Osteocyte (in vitro differentiated cells): ENCODE results near the gene COL2A1. TPM values are rescaled to one million over a fixed set of nuclear protein-coding genes. Genes with fewer than 3 reads are reported as not detected.
A peak's percentile ranks its signal among the peaks of the same experiment; 100 is the strongest.

Experiments
- DNase-seq: peaks from one replicate; pipeline ENCODE4 v3.0.0; 2021; ENCODE audit warnings: mixed read lengths; ENCODE audit not compliant: unreplicated experiment; ENCODE audit errors: extremely low spot score
- H3K27ac Mint-ChIP-seq: one replicate; pipeline ENCODE4 v1.8.0; 2021; ENCODE audit warnings: mild to moderate bottlenecking, mixed read lengths; ENCODE audit not compliant: unreplicated experiment
- H3K27me3 Mint-ChIP-seq: one replicate; pipeline ENCODE4 v1.8.0; 2021; ENCODE audit warnings: mixed read lengths; ENCODE audit not compliant: unreplicated experiment
- H3K36me3 Mint-ChIP-seq: one replicate; pipeline ENCODE4 v1.8.0; 2021; ENCODE audit warnings: mixed read lengths; ENCODE audit not compliant: unreplicated experiment
- H3K4me1 Mint-ChIP-seq: one replicate; pipeline ENCODE4 v1.8.0; 2021; ENCODE audit warnings: mixed read lengths; ENCODE audit not compliant: unreplicated experiment
- H3K4me3 Mint-ChIP-seq: one replicate; pipeline ENCODE4 v1.8.0; 2021; ENCODE audit warnings: mild to moderate bottlenecking, moderate library complexity, mixed read lengths; ENCODE audit not compliant: unreplicated experiment
- H3K9me3 Mint-ChIP-seq: one replicate; pipeline ENCODE4 v1.8.0; 2021; ENCODE audit warnings: mixed read lengths; ENCODE audit not compliant: unreplicated experiment
- total RNA-seq: library from RNA; stranded (reverse); gene quantifications from 2 replicates; pipeline ENCODE4 v1.2.1, GENCODE V29; 2021
- TF ChIP-seq, protein P1 (sequence below): fragments of 200-600 bp; sonication (generic); IDR thresholded peaks from 2 replicates; pipeline ENCODE4 v1.5.0; 2021; ENCODE audit warnings: antibody characterized with exemption, mild to moderate bottlenecking, moderate library complexity

The COL2A1 gene
- total RNA-seq, 1 donor from 2014 or later = 0.70 TPM

DNA sequence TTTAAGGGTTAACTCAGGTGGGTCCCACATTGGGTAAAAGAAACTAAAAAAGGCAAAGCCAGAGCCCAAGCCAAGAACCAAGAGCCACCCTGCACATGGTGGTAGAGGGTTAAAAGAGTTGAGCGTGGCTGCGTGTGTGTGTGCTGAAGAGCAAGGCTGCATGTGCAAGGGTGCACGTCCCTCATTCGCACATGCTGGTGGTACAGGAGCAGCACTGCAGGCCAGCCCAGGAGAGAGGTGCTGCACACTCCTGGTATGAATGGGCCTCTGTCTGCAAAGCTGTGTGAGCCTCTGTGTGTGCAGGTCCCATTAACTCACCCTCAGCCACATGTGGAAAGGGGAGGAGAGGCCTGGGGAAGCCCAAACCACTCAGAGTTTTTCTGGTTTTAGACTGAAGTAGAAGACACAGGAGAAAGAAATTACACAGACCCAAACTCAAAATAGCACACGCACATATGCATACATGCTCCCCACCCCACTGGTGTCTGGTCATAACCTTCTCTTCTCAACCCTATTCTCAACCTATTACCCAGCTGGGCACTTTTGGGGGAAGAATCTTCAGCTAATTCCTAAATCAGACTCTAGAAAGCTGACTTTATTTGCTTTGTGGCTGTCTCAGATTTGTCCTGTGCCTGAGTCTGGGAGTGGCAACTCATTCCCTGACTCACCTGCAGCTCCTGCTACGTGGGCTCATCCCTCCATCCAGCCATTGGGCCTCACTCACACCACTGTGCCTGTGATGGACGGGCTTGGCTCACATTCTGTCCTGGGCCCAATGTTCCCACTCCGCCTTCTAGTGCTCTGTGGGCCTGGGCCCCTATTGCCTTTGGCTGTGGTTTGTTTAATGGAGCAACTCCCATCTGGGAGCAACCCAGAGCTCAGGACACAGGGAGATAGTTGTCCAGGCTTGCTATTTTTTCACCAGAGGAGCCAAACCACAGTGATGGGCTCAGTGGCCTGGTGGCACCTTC, 30.8 kb upstream of the COL2A1 start:
- H3K36me3 Mint-ChIP-seq = no peaks in the 10 kb centered on the region
- peaks cover 15% of the 10 kb centered on the region for H3K4me1 Mint-ChIP-seq
- H3K27ac Mint-ChIP-seq = no peak overlapping the region

DNA sequence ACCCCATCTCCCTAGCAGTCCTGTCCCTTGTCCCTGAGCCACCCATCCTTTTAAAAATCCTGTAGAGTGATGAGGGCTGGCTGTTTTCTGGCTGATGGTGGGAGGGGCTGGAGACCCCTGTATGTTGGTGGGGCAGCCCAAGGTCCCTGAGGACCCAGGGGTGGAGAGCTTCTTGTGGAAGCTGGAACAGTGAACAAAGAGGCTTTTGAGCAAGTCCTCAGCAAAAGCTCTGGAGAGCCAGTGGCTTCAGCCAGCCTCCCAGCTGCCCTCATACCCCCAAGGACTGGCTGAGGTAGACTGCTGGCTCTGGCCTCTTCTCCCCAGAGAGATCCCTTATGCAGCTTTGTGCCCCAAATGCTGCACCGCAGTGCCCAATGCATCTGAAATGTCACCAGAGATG, 29.2 kb upstream of the COL2A1 start:
- Mint-ChIP-seq H3K27ac (no peak overlapping the region), H3K4me3 (no peak overlapping the region), H3K36me3 (no peaks in the 10 kb centered on the region), H3K27me3 (no peaks in the 10 kb centered on the region), H3K4me1 (peaks cover 20% of the 10 kb centered on the region), H3K9me3 (no peaks in the 10 kb centered on the region)
- DNase-seq = no peak
- TF ChIP-seq, protein P1, sequence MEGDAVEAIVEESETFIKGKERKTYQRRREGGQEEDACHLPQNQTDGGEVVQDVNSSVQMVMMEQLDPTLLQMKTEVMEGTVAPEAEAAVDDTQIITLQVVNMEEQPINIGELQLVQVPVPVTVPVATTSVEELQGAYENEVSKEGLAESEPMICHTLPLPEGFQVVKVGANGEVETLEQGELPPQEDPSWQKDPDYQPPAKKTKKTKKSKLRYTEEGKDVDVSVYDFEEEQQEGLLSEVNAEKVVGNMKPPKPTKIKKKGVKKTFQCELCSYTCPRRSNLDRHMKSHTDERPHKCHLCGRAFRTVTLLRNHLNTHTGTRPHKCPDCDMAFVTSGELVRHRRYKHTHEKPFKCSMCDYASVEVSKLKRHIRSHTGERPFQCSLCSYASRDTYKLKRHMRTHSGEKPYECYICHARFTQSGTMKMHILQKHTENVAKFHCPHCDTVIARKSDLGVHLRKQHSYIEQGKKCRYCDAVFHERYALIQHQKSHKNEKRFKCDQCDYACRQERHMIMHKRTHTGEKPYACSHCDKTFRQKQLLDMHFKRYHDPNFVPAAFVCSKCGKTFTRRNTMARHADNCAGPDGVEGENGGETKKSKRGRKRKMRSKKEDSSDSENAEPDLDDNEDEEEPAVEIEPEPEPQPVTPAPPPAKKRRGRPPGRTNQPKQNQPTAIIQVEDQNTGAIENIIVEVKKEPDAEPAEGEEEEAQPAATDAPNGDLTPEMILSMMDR = no peak

More for the DNA sequence above, 30.8 kb upstream of the COL2A1 start:
- H3K27me3 Mint-ChIP-seq = no peaks in the 10 kb centered on the region
- no peak overlapping the region for H3K4me3 Mint-ChIP-seq
- TF ChIP-seq, protein P1 = no peak
- DNase-seq = peak; percentile 81
- no peaks in the 10 kb centered on the region for H3K9me3 Mint-ChIP-seq

DNA sequence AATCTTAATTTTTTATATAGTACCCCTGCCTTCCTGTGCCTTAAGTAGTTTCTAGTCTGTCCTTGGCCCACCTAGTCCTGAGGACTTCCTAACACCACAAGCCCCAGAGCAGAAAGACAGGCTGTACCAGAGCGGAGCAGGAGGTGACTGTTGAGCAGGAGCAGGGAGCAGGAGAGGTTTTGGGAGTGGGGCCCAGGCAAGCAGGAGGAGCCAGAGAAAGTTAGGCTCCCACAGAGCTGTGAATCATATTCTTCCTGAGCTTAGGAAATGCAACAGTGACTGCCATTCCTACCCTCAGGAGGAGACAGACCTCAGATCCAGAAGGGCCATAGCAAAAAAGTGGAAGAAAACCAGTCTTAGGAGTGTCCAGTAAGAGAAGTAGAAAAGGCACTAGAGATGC, 28.3 kb upstream of the COL2A1 start:
- no peak for DNase-seq
- H3K36me3 Mint-ChIP-seq = no peaks in the 10 kb centered on the region
- no peaks in the 10 kb centered on the region for H3K9me3 Mint-ChIP-seq
- no peak overlapping the region for H3K27ac Mint-ChIP-seq
- TF ChIP-seq, protein P1 = no peak
- H3K4me1 Mint-ChIP-seq = peaks cover 12% of the 10 kb centered on the region
- no peaks in the 10 kb centered on the region for H3K27me3 Mint-ChIP-seq
- H3K4me3 Mint-ChIP-seq = no peak overlapping the region

DNA sequence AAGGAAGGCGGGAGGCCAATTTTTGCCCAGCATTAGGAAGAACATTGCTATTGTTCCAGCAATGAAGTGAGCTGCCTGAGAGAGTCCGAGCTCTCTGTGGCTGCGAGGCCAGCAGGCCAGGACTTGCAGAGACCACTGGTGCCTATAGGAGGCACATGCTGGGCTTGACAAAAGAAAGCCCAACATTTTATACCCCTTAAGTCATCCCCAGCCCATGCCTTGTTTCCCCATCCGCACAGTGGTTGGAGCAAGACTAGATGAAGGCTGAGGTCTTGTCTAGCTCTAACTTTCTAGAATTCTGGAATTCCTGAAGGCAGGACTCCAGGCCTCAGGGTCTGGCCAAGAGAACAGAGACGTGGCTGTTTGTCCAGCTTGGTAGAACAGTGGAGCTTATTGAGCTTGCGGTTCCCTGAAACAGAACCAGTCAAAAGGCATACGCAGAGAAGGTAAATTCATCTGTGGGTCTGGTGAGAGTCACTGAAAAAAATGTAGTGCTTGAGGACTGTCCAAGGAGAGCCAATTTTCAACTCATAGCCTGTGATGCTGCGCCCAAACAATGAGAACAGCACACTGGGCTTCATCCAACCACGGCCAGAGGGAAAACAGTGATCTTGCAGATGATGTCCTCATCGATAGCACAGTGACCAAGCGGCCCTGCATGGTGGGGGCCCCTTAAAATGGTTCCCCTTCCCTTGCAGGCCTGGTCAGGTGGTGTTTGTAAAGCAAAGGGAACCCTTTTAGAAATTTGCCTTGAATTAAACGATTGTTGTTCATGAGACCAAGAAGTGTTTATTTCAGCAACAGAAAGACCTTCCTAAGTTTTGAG, 27.1 kb upstream of the COL2A1 start:
- DNase-seq = no peak
- no peak overlapping the region for H3K27ac Mint-ChIP-seq
- H3K4me1 Mint-ChIP-seq = peaks cover 5% of the 10 kb centered on the region
- no peaks in the 10 kb centered on the region for H3K9me3 Mint-ChIP-seq
- H3K36me3 Mint-ChIP-seq = no peaks in the 10 kb centered on the region
- TF ChIP-seq, protein P1 = no peak
- H3K27me3 Mint-ChIP-seq = no peaks in the 10 kb centered on the region
- no peak overlapping the region for H3K4me3 Mint-ChIP-seq

DNA sequence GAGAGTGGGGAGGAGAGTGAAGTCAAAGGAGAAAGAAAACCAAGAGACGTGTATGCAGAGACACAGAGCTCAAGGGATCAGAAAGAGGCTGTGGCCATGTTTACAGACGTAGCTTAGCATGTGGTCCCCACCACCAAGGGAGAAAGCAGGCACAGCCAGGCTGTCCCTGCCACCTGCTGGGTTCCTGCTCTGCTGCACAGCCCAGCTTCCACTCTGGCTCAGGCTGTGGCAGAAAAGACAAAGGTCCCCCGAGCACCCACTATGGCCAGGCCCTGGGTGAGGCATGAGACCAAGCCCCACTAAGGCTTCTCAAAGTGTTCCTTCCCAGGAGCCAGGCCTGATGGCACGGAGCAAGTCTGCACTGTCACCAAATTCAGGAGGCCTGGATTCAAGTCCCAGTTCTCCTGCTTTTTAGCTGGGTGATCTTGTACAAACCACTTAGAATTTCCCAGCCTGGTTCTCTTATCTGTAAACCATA, 25.9 kb upstream of the COL2A1 start:
- Mint-ChIP-seq H3K27me3 (no peaks in the 10 kb centered on the region), H3K27ac (no peak overlapping the region), H3K4me1 (peaks cover 5% of the 10 kb centered on the region), H3K36me3 (no peaks in the 10 kb centered on the region), H3K4me3 (no peak overlapping the region), H3K9me3 (no peaks in the 10 kb centered on the region)
- TF ChIP-seq, protein P1 = no peak
- DNase-seq = no peak
